HFF-Myc (cell line): ENCODE measurements around the gene KCND1.

Experiments used
- DNase-seq: peaks from one replicate; pipeline ENCODE4 v3.0.0-alpha.2; 2011; ENCODE audit warnings: low read depth; ENCODE audit errors: extremely low read depth
- H3K4me3 ChIP-seq: replicated peaks from 2 replicates; pipeline ENCODE4 v1.5.1; 2011; ENCODE audit warnings: low read depth, mild to moderate bottlenecking, control low read depth, low read length
- CTCF ChIP-seq: IDR thresholded peaks from 2 replicates; pipeline ENCODE4 v1.5.1; 2012; ENCODE audit warnings: mild to moderate bottlenecking, low read depth, low read length, control low read depth; ENCODE audit errors: missing control alignments

Gene KCND1

GRCh38 chrX:48919947-48920717, 51.5 kb downstream of the KCND1 start:
- no peak for DNase-seq
- no peak overlapping the region for H3K4me3 ChIP-seq
- TF ChIP-seq CTCF, result no peak

- TF ChIP-seq CTCF, result no peak
- H3K4me3 ChIP-seq, result peak overlapping the region; percentile 72
- DNase-seq, result no peak
Observed at GRCh38 chrX:48919360-48919841, 52.2 kb downstream of the KCND1 start.

- peak; percentile 78 for DNase-seq
- H3K4me3 ChIP-seq, result peak within 1 kb of the TSS; percentile 72
- TF ChIP-seq CTCF, result no peak
Observed at GRCh38 chrX:48918643-48919340, 52.9 kb downstream of the KCND1 start, which contains the start of gene PIM2. Gene PIM2 (minus strand): TSS chrX:48919024. CDS start chrX:48918834, 190 bp downstream.

GRCh38 chrX:48918301-48918642, 53.4 kb downstream of the KCND1 start:
- DNase-seq, result no peak
- no peak for TF ChIP-seq CTCF
- H3K4me3 ChIP-seq, result peak overlapping the region; percentile 72

GRCh38 chrX:48917139-48918001, 54.3 kb downstream of the KCND1 start:
- peak; percentile 67 for DNase-seq
- H3K4me3 ChIP-seq, result peak overlapping the region; percentile 72
- peak; percentile 87 for TF ChIP-seq CTCF

- TF ChIP-seq CTCF, result no peak
- no peak for DNase-seq
- no peak overlapping the region for H3K4me3 ChIP-seq
Observed at GRCh38 chrX:48914593-48915493, 56.8 kb downstream of the KCND1 start.
